Renal cortex interstitium (tissue), 11 donors: ENCODE data around the gene MME. TPM values are rescaled to one million over a fixed set of nuclear protein-coding genes. Genes with fewer than 3 reads are reported as not detected.
"Not testable (repeated sequence)": the region's sequence is repeated elsewhere in the genome, so short reads cannot be mapped to it uniquely, and the experiment has no call there.

Experiments
- DNase-seq, 11 donors: peaks; one replicate each; pipeline ENCODE4 v3.0.0-alpha.2; 2013; ENCODE audit warnings: low read depth in 9 of 11, low spot score in 4 of 11; ENCODE audit errors: extremely low read depth in 1 of 11
- polyA plus RNA-seq, 3 donors: library from polyadenylated mRNA; unstranded; fragments of 120-200 nt; gene quantifications; one replicate each; pipeline ENCODE4 v1.2.1, GENCODE V29; 2013; ENCODE audit not compliant: insufficient read length in 3 of 3

Gene MME
- polyA plus RNA-seq, 3 donors: 376 to 427 (median 409) TPM

- DNase-seq: no peak
Observed at GRCh38 chr3:155208183-155208800, 128.2 kb downstream of the MME start.

GRCh38 chr3:155210736-155211135, 130.6 kb downstream of the MME start:
- no peak for DNase-seq

GRCh38 chr3:155211266-155211665, 131.1 kb downstream of the MME start:
- peak in 1 of 11 donors; percentile 31 for DNase-seq

- no peak for DNase-seq
Observed at GRCh38 chr3:155211940-155212339, 131.8 kb downstream of the MME start.

- DNase-seq: not testable (repeated sequence)
Observed at GRCh38 chr3:155216007-155216406, 135.9 kb downstream of the MME start.

- DNase-seq: no peak
Observed at GRCh38 chr3:155217591-155217990, 137.5 kb downstream of the MME start.

GRCh38 chr3:155218462-155218861, 138.3 kb downstream of the MME start:
- no peak for DNase-seq

- DNase-seq: no peak
Observed at GRCh38 chr3:155219106-155219505, 139.0 kb downstream of the MME start.

GRCh38 chr3:155225417-155225816, 145.3 kb downstream of the MME start:
- no peak for DNase-seq

- DNase-seq: no peak
Observed at GRCh38 chr3:155227141-155227540, 147.0 kb downstream of the MME start.

- DNase-seq: peak in 2 of 11 donors; percentile 28 to 32
Observed at GRCh38 chr3:155228676-155229075, 148.6 kb downstream of the MME start.

- DNase-seq: peak in 1 of 11 donors; percentile 30
Observed at GRCh38 chr3:155229086-155229485, 149.0 kb downstream of the MME start.

- DNase-seq: no peak
Observed at GRCh38 chr3:155230382-155230781, 150.3 kb downstream of the MME start.

- DNase-seq: no peak
Observed at GRCh38 chr3:155231792-155232191, 151.7 kb downstream of the MME start.

- no peak for DNase-seq
Observed at GRCh38 chr3:155232605-155233004, 152.5 kb downstream of the MME start.

GRCh38 chr3:155233213-155233612, 153.1 kb downstream of the MME start:
- no peak for DNase-seq

Other genes with a start within 250 kb of the MME start
- gene STRIT1, start 213.4 kb downstream of the MME start, polyA plus RNA-seq: 1 to 10 TPM in 2 of 3 donors, under 1 TPM in 1; 0.81 to 2.0 (median 1.7) TPM